Left kidney (tissue), 2 donors: ENCODE measurements around the gene ADIRF. TPM values are rescaled to one million over a fixed set of nuclear protein-coding genes. Genes with fewer than 3 reads are reported as not detected.
"Not testable (repeated sequence)": the region's sequence is repeated elsewhere in the genome, so short reads cannot be mapped to it uniquely, and the experiment has no call there.

Experiments
- DNase-seq: peaks from one replicate; pipeline ENCODE4 v3.0.0-alpha.2; 2013
- polyA plus RNA-seq: library from polyadenylated mRNA; unstranded; fragments of 120-200 nt; gene quantifications from one replicate; pipeline ENCODE4 v1.2.1, GENCODE V29; 2013; ENCODE audit not compliant: insufficient read length

The ADIRF gene
- polyA plus RNA-seq, 1 donor, result 8.9 TPM

DNA sequence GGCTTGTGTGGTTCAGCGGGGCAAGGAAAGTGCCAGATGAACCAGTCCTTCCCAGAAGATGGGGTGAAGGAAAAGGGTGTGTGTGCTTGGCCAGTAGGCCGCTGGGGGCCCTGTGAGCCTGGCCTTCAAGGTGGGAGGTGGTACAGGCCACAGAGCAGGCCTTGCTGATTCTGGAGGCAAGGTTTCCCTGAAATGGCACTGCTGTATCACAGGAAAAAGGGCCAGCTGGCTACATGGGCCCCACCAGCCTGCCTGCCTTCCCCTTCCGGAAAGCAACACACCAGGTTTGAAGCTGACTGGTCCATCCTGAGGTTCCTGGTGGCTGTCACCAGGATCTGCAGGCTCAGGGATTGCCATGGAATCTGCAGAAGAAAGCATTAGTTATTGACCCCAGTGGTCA is 23.4 kb upstream of the ADIRF start:
- DNase-seq, result no peak

DNA sequence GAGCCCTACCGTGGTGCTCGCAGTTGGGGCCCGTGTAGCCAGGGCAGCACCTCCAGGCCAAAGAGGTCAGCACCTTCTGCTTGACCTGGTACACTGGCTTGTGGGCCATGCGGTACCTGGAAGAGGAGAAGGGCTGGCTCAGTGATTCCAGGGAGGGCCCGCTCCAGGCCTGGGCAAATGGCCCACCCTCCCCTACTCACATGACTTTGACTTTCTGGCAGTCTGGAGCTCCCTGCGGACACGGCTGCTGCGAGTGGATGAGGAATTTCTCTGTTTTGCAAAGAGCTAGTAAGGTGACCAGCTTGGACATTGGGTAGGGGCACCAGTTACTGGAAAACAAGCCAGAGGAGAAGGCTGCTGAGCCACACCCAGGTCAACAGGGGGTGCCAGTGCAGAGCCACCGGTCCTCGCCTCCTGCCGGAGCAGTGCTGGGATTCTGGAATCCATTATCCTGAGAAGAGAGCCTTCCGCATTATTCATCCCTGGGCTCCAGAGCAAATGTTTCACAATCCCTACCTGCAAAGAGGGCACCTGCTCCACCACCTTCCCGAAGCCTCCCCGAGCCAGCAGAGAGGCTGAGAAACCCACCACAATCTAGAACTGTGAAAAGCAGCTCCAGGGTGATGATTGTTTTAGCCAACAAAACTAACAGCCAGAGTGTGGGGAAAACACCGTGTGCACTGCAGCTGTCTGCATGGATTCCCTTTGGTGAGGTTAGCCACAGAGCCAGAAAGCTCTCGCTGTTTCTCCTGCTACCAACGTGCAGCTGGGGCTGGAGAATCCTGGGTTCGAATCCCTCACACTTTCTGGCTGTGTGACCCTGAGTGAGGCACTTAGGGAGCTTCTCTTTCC is 22.7 kb upstream of the ADIRF start:
- no peak for DNase-seq

- DNase-seq, result no peak
Observed at GRCh38 chr10:86946213-86947155, 21.8 kb upstream of the ADIRF start.

DNA sequence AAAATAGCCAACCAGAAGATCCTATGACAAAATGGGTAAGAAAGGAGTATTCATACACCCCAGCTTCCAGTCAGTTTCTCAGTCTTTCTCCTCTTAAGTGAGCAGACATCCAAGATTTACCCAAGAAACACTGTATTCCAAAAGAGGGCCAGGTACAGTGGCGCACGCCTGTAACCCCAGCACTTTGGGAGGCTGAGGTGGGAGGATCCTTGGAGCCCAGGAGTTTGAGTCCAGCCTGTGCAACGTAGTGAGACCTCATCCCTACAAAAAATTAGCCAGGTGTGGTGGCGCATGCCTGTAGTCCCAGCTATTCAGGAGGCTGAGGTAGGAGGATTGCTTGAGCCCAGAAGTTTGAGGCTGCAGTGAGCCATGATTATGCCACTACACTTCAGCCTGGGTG is 20.5 kb upstream of the ADIRF start:
- not testable (repeated sequence) for DNase-seq

DNA sequence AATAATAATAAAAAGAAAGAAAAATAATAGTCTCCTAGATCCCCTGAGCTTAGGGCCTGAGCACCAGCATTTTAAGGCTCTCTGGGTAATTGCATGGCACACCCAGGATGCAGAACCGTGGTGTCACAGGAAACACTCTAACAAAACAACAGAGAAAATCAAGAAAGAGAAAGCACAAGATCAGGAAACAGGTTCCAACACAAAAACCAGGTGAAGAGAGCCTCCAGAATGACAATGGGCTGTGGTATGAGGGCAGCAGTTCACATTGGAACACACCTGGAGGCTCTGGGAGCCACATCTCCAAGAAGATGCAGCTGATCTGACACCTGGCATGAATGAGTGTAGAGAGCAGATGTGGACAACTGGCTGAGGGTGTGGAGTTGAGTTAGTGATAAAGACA is 17.9 kb upstream of the ADIRF start:
- DNase-seq, result no peak

- no peak for DNase-seq
Observed at GRCh38 chr10:86951184-86951761, 17.0 kb upstream of the ADIRF start.

DNA sequence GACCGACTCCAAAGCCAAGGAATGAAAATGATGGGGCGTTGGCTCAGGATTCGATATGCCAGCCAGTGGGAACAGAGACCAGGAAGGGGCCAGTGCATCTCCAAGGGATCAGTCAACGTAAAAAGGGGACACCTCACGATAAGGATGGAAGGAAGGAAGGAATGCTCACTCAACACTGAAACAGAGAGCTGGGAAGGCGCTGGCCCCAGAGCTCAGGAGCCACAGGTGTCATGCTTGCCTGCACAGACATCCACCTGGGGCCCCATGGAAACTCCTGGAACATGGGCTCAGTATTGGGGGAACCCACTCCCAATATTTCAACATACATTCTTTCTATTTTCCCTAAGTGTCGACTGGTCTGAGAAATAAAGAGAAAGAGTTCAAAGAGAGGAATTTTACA is 16.2 kb upstream of the ADIRF start:
- DNase-seq, result no peak

DNA sequence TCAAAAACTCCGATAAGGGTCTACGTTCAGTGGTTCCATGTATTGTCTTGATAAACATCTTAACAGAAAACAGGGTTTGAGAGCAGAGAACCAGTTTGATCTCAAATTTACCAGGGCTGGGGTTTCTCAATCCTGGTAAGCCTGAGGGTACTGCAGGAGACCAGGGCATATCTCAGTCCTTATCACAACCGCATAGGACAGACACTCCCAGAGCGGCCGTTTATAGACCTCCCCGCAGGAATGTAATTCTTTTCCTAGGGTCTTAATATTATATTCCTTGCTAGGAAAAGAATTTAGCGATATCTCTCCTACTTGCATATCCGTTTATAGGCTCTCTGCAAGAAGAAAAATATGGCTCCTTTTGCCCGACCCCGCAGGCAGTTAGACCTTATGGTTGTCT is 15.6 kb upstream of the ADIRF start:
- not testable (repeated sequence) for DNase-seq

DNA sequence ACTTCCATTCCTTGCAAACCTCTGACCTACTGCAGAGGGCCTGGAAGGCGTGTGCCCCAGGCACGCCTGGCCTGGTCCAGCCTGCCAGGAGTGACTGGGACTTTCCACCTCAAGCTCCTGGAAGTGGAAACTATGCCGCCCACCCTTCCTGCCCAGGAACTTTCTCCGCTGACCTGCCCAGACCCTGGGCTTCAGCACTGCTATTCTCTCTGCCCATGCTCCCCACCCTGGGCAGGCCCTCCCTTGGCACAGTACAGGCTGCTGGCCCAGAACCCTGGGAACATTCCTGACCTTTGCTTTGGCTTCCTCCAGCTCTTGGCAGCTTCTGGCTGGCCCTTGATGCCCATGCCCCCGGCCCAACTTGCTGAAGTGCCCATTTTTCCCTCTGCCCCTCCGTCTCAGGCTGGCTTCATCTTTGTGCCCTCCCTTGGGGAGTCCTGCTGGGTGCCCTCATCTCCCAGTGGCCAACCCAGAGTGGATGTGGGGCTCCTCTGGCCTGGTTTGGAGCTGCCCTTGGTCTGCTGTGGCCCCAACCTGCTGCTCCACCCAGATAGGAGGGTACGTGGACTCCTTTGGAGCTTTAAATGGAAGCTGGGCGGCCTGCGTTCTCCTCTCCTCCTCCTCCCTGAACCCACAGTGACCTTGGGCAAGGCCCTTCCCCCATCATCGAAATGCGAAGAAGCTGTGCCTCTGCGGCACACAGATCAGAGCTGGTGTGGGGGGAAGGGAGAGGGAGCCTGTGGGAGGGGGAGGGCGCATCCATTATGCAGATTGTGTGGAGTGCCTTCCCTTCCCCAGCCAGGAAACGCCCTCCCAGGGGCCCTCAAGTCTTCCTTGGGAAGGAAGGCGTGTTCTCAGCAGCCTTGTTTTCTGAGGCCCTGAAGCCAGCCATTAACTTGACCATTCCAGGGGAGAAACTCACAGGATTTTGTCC is 14.3 kb upstream of the ADIRF start:
- DNase-seq, result peak; percentile 68

- no peak for DNase-seq
Observed at GRCh38 chr10:86954681-86955500, 13.4 kb upstream of the ADIRF start.

DNA sequence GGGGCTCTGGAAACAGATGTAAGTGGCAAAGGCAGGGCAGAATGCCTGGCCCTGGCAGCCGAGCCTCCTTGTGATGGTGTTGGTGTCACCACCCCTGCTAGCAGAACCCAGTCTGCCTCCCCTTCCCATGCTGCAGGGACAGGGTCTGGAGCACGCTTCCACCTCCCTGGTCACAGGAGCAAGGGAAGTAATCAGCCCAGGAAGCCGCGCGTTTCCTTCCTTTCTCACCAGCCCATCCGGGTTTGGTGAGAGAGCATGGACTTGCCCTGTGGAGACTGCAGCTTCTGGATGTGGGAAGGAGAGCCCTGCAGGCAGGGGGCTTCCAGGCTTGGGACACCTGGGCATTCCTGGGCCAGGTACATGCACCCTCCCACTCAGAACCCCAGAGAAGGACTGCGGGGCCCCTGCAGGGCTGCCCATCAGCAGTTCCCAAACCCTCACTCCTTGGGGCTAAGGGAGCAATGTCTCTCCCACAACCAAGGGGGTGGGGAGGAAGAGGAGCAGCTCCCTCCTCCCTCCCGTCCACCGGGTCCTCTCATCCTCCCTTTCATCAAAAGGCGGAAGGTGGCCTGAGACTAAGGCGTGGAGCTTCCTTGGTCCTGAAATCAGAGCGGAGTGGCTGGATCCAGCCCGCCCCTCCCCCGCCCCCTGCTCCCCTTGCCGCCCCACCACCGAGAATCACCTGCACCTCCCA is 12.6 kb upstream of the ADIRF start:
- DNase-seq, result no peak

DNA sequence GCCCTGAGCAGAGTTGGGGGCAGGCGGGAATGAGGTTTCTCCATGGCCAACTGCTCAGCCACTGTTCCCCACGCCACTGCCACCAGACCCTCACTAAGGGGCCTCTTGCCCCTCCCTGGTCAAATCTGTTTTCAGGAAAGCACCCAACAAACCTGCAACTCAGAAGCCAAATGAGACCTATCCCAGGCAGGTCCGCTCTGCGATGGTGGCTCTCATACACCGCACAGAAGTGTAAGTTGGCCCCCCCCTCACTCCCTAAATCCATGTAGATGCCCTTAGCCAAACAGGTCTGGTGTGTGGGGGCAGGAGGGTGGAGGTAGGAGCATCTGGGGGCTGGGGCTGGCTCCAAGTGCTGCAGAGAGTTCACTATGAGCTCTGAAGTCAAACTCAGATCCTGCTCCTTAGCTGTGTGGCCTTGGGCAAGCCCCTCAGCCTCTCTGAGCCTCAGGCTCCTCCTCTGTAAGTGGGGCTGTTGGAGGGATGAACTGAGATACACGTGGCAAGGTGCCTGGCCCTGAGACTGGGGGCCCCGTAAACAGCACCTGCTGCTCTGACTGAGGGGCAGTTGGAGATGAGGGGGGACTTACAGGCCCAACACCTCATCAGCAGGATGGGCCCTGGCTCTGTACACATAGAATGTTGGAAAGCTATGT is 12.0 kb upstream of the ADIRF start:
- DNase-seq, result no peak

DNA sequence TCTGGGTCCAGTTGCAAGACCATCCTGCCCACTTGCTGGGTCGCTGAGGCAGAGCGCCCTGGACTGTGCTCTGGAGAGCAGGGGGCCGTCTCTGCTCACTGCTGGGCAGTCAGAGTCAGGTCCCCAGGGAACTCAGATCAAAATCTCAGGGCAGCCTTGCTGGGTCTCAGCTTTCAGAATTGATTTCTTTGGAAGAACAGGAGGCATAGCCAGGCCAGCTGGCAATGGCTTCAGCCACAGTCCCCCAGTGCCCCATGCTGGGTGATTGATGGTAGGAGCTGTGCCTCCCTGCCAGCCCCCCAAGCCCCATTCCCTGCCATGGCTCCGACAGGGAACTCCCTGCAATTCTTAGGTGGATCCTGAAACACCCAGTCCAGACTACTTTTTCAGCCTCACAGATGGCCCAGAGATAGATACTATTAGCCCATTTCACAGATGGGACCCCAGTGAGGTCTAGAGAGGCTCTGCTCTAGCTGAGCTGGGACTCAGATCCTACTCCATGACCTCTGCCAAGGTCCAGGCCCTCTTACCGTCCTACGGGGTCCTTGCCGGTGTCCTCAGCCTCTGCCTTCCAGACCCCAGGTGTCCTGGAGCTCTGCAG is 11.3 kb upstream of the ADIRF start:
- no peak for DNase-seq

- no peak for DNase-seq
Observed at GRCh38 chr10:86957471-86958115, 10.7 kb upstream of the ADIRF start, which contains the start of gene MMRN2. TSS of gene MMRN2 (minus strand) at chr10:86957615. CDS start at chr10:86957541, 74 bp downstream.

- DNase-seq, result no peak
Observed at GRCh38 chr10:86958116-86958900, 10.0 kb upstream of the ADIRF start, which contains the start of gene SNCG. TSS of gene SNCG (plus strand) at chr10:86958599. CDS start at chr10:86958698, 99 bp downstream.

- peak; percentile 53 for DNase-seq
Observed at GRCh38 chr10:86958901-86959736, 9.2 kb upstream of the ADIRF start.

DNA sequence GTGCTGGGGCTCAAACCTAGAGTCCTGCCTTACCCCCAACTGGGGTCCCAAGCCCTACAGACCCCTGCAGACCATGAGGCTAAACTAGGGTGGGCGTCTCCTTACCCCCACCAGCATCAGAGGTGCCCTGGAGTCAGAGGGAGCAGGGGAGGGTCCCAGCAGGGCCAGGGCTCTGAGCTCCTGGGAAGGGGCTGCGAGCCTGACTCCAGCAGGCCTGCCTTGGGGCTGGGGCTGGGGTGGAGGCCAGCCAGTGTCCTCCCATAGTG is 8.6 kb upstream of the ADIRF start:
- DNase-seq, result no peak
